ENCODE data around the gene FLAD1. TPM values are rescaled to one million over a fixed set of nuclear protein-coding genes. Genes with fewer than 3 reads are reported as not detected.

FLAD1 gene
- total and polyA plus RNA-seq, 2 of the 4 experiments (the other 2 are of a cell fraction) = 26.3 to 37.3 TPM

- TF ChIP-seq MXI1 (IDR thresholded peaks at IDR 0.05; ENCODE audit: borderline replicate concordance, low read depth, low read length) = no peak
- TF ChIP-seq CEBPB (IDR thresholded peaks at IDR 0.05; ENCODE audit: low read depth, low read length) = no peak
- TF ChIP-seq CHD1 (IDR thresholded peaks at IDR 0.05; ENCODE audit: low read depth, low read length) = no peak
Measured at GRCh38 chr1:154998818-154999570, 15.8 kb downstream of the FLAD1 start (continued).
